GM18861 (cell line): Measurements from ENCODE around the gene IGSF9.
"Not testable (repeated sequence)": the region's sequence is repeated elsewhere in the genome, so short reads cannot be mapped to it uniquely, and the experiment has no call there.

Experiments
- ATAC-seq: cut with Tn5 transposase; IDR thresholded peaks from one replicate; pipeline ENCODE4 v1.9.1; 2021; ENCODE audit not compliant: unreplicated experiment

IGSF9 gene

GRCh38 chr1:159900755-159901360 lies 44.6 kb downstream of the IGSF9 start:
- ATAC-seq, result no peak

GRCh38 chr1:159900086-159900680 lies 45.2 kb downstream of the IGSF9 start, which contains the start of gene CFAP45:
Gene CFAP45 (minus strand): TSS chr1:159900165. CDS start chr1:159900098, 67 bp downstream.
- no peak for ATAC-seq

- ATAC-seq, result not testable (repeated sequence)
Observed at GRCh38 chr1:159899634-159900033, 45.8 kb downstream of the IGSF9 start.

GRCh38 chr1:159898527-159898926 lies 46.9 kb downstream of the IGSF9 start:
- no peak for ATAC-seq

GRCh38 chr1:159897962-159898361 lies 47.5 kb downstream of the IGSF9 start:
- no peak for ATAC-seq

- no peak for ATAC-seq
Observed at GRCh38 chr1:159896546-159896930, 48.9 kb downstream of the IGSF9 start.

GRCh38 chr1:159895836-159896545 lies 49.4 kb downstream of the IGSF9 start:
- ATAC-seq, result no peak

GRCh38 chr1:159895286-159895685 lies 50.1 kb downstream of the IGSF9 start:
- ATAC-seq, result no peak

GRCh38 chr1:159892944-159893343 lies 52.5 kb downstream of the IGSF9 start:
- no peak for ATAC-seq

GRCh38 chr1:159891275-159892157 lies 53.9 kb downstream of the IGSF9 start:
- ATAC-seq, result peak; percentile 67

- no peak for ATAC-seq
Observed at GRCh38 chr1:159890390-159890789, 55.0 kb downstream of the IGSF9 start.

GRCh38 chr1:159889821-159890252 lies 55.6 kb downstream of the IGSF9 start:
- peak; percentile 88 for ATAC-seq

- no peak for ATAC-seq
Observed at GRCh38 chr1:159889202-159889601, 56.2 kb downstream of the IGSF9 start.

GRCh38 chr1:159884296-159884695 lies 61.1 kb downstream of the IGSF9 start:
- no peak for ATAC-seq

- no peak for ATAC-seq
Observed at GRCh38 chr1:159883134-159883533, 62.3 kb downstream of the IGSF9 start.

GRCh38 chr1:159882527-159882862 lies 62.9 kb downstream of the IGSF9 start:
- no peak for ATAC-seq

- no peak for ATAC-seq
Observed at GRCh38 chr1:159881622-159882526, 63.5 kb downstream of the IGSF9 start.

- no peak for ATAC-seq
Observed at GRCh38 chr1:159880430-159880829, 65.0 kb downstream of the IGSF9 start.

- no peak for ATAC-seq
Observed at GRCh38 chr1:159879977-159880376, 65.4 kb downstream of the IGSF9 start.

GRCh38 chr1:159879136-159879535 lies 66.3 kb downstream of the IGSF9 start:
- ATAC-seq, result no peak
